Prostate gland (tissue), 2 donors: Measurements from ENCODE around the gene EIF2B5.
"Not testable (repeated sequence)": the region's sequence is repeated elsewhere in the genome, so short reads cannot be mapped to it uniquely, and the experiment has no call there.

ENCODE experiments used
- POLR2A ChIP-seq: fragments of 450-650 bp; IDR thresholded peaks from one replicate; pipeline ENCODE4 v1.6.1; 2016; ENCODE audit warnings: antibody characterized with exemption, mild to moderate bottlenecking
- POLR2AphosphoS5 ChIP-seq: sonication (generic); formaldehyde crosslinking; IDR thresholded peaks from one replicate; pipeline ENCODE4 v1.6.1; 2017; ENCODE audit warnings: antibody characterized with exemption
- TF ChIP-seq, protein P1 (sequence below), 4 experiments: fragments of 200-600 bp in 2 of 4; fragments of 450-650 bp in 2 of 4; sonication (generic) in 2 of 4; IDR thresholded peaks; 1 replicate in 3 of 4; 2 replicates in 1 of 4; pipeline ENCODE4 v1.5.1; 2016 to 2019; ENCODE audit warnings: antibody characterized with exemption in 4 of 4, mild to moderate bottlenecking in 2 of 4, moderate library complexity in 2 of 4

DNA sequence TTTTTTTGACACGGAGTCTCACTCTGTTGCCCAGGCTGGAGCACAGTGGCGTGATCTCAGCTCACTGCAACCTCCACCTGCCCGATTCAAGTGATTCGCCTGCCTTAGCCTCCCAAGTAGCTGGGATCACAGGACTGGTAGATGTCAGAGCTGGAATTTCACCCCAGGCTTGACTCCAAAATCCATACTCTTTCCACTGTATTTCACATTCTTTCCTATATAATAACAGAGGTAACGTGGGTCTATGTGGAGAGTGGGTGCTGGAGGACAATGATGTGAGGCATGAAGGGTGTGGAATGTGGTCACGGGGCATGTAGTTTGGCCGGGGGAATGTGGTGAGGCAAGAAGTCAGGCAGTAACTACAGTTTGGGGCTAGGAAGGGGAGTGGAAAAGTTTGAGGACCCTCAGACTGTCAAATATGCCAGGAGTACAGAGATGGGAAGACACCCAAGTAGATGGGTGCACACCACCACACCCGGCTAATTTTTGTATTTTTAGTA is 27.5 kb downstream of the EIF2B5 start:
- TF ChIP-seq, protein P1, sequence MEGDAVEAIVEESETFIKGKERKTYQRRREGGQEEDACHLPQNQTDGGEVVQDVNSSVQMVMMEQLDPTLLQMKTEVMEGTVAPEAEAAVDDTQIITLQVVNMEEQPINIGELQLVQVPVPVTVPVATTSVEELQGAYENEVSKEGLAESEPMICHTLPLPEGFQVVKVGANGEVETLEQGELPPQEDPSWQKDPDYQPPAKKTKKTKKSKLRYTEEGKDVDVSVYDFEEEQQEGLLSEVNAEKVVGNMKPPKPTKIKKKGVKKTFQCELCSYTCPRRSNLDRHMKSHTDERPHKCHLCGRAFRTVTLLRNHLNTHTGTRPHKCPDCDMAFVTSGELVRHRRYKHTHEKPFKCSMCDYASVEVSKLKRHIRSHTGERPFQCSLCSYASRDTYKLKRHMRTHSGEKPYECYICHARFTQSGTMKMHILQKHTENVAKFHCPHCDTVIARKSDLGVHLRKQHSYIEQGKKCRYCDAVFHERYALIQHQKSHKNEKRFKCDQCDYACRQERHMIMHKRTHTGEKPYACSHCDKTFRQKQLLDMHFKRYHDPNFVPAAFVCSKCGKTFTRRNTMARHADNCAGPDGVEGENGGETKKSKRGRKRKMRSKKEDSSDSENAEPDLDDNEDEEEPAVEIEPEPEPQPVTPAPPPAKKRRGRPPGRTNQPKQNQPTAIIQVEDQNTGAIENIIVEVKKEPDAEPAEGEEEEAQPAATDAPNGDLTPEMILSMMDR (IDR thresholded peaks at IDR 0.05): not testable (repeated sequence)
- TF ChIP-seq POLR2AphosphoS5, POLR2A: not testable (repeated sequence)
